Stimulated activated CD8-positive, alpha-beta memory T cell treated with anti-CD3 and anti-CD28 coated beads, Interleukin-7, amount 100 ng/mL, for 1 hour (primary cell): Measurements from ENCODE around the gene CRACR2B.

Experiments
- DNase-seq, 2 donors: peaks; one replicate each; pipeline ENCODE4 v3.0.0-alpha.2; 2020; ENCODE audit warnings: low read depth in 2 of 2

CRACR2B gene

GRCh38 chr11:826227-826621, 1.5 kb upstream of the CRACR2B start:
- no peak for DNase-seq

- no peak for DNase-seq
Measured at GRCh38 chr11:826836-827145, 928 bp upstream of the CRACR2B start.

- no peak for DNase-seq
Measured at GRCh38 chr11:827146-827896, 398 bp upstream of the CRACR2B start.

DNA sequence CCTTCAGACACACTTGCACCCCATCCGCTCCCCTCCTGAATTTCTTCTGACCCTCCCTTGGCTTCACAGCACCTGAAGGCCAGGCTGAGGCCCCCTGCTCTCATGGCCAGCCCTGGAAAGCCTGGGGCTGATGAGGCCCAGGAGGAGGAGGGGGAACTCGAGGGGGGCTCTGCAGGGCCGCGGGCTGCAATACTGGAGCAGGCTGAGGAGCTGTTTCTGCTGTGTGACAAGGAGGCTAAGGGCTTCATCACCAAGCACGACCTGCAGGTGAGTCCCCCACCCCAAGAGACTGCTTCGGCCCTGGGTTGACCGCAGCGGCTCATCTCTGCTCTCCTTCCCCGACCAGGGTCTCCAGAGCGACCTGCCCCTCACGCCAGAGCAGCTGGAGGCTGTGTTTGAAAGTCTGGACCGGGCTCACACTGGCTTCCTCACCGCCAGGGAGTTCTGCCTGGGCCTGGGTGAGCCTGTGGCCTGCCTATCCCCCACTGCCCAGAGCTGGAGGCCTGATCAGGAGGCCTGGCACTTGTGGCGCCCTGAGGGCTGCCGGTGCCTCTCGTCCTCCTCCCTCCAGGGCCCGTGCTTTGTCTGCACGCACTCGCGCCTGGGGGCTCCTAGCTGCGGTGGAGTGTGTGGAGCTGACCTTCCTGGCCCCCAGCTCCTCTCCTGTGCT, 922 bp downstream of the CRACR2B start:
- no peak for DNase-seq

DNA sequence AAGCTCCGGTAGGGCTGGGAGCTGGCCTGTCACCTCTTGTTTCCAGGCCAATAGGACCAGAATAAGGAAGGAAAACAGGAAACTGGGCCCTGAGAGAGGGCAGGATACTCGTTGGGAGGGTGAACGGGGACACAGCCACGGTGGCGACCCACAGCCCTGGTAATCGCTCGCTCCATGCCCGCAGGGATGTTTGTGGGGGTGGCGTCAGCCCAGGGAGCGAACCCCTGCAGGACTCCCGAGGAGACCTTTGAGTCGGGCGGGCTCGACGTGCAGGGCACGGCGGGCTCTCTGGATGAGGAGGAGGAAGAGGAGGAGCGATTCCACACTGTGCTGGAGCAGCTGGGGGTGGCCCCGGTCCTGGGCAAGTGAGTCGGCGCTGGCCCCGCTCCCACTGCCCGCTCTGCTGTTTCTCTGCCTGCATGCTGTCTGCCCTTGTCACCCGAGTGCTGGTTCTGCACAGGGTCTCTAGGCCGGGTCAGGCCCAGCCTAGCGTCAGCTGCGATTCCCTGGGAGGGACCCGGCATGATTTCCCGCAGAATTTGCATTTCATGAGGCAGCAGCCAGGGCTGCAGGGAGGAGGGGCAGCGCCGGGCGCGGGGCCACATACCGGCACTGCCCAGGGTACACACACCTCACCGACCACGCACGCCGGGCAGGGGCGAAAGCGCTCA, 1.6 kb downstream of the CRACR2B start:
- DNase-seq: no peak

GRCh38 chr11:829847-830294, 2.2 kb downstream of the CRACR2B start:
- no peak for DNase-seq

- DNase-seq: peak in 1 of 2 donors; percentile 41
Measured at GRCh38 chr11:830295-831117, 2.8 kb downstream of the CRACR2B start.

GRCh38 chr11:831118-831864, 3.6 kb downstream of the CRACR2B start:
- DNase-seq: no peak

DNA sequence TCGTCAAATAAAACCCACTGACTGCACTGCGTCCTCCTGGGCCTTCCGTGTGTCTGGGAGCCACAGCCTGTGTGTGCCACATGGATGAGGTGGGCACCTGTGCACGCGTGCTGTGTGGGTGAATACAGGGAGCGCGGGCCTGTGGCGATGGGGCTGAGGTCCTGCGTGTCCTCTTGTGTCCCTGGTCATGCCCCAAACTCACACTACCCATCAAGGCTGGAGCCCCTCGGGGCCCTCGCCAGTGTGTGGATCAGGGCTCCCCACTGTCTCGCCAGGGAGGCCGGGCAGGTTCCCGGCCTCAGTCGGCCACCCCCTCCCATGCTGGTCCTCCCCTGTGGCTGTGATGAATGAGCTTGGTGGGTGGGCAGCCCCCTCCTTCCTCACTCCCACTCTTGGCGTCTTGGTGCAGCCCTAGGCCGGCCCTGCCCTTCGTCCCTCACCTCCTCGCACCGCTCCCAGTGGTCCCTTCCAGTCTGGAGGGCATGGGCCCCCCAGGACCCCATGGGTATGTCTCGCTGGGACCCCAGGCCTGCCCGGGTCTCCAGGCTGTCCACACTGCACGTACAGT, 4.3 kb downstream of the CRACR2B start:
- no peak for DNase-seq

DNA sequence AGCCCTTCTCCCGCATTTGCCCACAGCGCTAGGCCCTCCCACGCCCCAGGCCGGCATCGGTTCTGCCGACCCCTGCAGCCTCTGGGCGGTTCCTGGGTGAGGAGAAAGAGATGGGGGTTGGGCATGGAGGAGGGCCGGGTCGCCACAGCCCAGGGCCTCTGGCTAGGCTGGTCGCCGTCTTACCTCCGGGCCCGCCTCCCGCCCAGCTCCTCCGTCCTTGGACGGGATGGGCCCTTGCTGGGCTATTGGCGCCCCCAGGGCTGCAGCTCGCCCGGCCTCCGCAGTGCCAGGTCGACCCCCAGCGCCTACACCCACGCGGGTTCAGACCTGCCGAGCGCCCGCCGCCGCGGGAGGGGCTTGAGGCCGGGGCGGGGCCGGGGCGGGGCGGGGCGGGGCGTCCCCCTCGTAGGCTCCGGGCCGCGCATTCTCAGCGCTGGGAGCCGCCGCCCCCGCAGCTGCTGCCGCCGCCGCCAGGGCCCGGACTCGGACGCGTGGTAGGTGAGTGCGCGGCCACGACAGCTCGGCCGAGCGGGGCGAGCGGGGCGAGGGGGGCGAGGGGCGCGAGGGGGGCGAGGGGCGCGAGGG, 4.9 kb downstream of the CRACR2B start, which contains the start of gene CD151:
Gene CD151 (plus strand): TSS at position 424 of the 585 bp plus-strand sequence. CDS start 3,118 bp downstream, outside the sequence.
- no peak for DNase-seq

GRCh38 chr11:833114-833791, 5.5 kb downstream of the CRACR2B start:
- no peak for DNase-seq

- no peak for DNase-seq
Measured at GRCh38 chr11:833849-834311, 6.2 kb downstream of the CRACR2B start.

- no peak for DNase-seq
Measured at GRCh38 chr11:834371-835316, 6.9 kb downstream of the CRACR2B start.

DNA sequence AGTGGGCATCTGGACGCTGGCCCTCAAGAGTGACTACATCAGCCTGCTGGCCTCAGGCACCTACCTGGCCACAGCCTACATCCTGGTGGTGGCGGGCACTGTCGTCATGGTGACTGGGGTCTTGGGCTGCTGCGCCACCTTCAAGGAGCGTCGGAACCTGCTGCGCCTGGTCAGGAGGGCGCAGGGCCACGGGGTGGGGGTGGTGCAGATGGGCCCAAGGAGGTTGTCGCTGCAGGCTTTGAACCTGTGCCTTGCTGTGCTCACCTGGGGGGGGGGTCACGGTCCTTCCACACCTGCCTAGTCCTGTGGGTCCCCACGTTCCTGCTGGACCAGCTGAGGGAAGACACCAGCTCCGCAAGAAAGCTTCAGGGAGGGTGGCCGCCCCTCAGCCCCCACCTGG, 8.6 kb downstream of the CRACR2B start:
- no peak for DNase-seq

- no peak for DNase-seq
Measured at GRCh38 chr11:836700-837099, 9.0 kb downstream of the CRACR2B start.

DNA sequence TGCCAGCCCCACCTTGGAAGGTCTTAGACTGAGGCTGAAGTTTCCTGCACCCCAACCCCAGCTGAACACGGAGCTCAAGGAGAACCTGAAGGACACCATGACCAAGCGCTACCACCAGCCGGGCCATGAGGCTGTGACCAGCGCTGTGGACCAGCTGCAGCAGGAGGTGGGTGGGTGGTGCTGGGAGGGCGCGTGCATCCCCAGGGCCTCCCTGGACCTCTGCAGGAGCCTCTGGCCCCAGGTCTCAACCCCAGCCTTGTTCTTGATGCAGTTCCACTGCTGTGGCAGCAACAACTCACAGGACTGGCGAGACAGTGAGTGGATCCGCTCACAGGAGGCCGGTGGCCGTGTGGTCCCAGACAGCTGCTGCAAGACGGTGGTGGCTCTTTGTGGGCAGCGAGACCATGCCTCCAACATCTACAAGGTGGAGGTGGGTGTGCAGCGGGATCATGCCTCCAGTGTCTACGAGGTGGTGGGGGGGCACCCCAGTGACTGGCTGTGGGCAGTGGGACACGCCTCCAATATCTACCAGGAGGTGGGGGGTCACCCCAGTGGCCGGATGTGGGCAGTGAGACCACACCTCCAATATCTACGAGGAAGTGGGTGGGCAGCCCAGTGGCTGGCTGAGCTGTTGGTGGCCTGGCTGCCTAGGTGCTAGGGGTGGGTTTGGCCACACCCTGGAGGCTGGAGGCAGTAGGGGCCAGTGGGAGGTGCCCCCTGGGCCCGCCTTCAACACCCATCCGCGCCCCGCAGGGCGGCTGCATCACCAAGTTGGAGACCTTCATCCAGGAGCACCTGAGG, 9.7 kb downstream of the CRACR2B start:
- DNase-seq: no peak

GRCh38 chr11:837990-838307, 10.2 kb downstream of the CRACR2B start:
- DNase-seq: no peak
